HG03469 (cell line): ENCODE measurements around the gene PCK1.

Source experiments
- ATAC-seq: cut with Tn5 transposase; IDR thresholded peaks from one replicate; pipeline ENCODE4 v1.9.1; 2021; ENCODE audit warnings: mild to moderate bottlenecking, moderate library complexity, moderate number of reproducible peaks; ENCODE audit not compliant: unreplicated experiment

Gene PCK1

GRCh38 chr20:57536120-57536708 lies 24.7 kb upstream of the PCK1 start:
- ATAC-seq: no peak

GRCh38 chr20:57536771-57537724 lies 23.9 kb upstream of the PCK1 start:
- ATAC-seq: no peak

GRCh38 chr20:57537822-57538221 lies 23.1 kb upstream of the PCK1 start:
- no peak for ATAC-seq

DNA sequence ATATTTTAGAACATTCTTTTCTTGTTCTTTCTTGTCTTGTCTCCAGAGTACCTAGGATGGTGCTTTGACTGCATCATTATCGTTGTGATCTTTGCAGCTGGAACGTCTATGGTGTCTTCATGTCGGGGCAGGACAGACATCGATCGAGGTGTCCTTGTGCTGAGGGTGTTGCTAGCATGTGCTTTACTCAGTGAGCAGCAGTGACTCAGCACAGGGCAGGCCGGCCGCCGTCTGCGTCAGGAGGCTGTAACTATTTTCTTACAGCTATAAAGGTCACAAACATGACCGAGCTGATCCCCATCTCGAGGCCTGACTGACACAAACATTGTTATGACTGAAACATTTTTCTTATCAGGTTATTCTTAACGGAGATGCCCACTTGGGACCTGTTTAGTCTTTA lies 21.0 kb upstream of the PCK1 start:
- ATAC-seq: no peak

DNA sequence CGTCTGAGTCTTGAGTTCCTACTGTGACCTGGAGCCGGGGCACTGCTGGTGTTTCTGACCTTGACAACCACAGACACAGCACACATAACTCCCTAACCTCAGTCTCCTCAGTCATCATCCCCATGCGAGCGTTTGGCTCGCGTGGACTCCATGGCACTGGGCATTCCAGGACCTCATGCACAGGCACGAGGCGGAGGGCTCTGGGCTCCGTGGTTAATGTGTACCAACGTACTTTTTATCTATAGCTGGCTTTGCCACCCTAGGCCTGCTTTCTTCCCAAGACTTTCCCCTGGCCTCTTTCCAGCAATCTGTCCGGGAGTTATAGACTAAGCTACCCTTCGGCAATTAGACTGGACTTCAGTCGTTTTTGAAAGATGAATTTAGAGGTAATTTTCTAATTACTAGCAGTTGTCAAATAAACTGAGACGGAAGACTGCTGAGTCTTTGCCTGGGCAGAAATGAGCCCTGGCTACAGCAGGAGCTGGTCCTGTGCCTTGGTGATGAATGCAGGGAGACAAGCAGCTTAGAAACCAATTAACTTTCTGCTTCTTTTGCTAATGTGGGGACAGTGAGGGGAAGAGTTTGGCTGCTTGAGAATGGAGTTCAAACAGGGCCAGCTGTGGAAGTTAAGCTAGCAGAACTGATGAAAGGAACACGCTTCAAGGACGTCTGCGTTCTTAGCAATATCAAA lies 19.9 kb upstream of the PCK1 start:
- ATAC-seq: no peak

DNA sequence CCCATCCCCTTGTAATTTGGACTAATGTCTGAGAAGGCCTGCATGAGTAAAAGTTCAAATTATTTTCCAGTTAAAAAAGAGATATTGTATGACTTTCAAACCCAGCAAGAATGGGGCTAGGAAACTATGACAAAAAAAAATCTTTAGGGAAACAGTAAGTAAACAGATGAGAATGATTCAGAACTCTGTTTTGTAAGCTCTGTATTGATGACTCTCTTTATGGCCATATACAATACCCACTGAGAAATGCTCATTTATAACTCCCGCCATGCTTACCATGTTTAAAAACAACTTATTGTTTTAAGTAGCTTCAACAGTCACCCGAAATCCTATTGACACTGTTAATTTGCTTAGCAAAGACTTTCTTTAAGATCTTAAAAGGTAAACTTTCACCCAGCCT lies 17.2 kb upstream of the PCK1 start:
- ATAC-seq: no peak

DNA sequence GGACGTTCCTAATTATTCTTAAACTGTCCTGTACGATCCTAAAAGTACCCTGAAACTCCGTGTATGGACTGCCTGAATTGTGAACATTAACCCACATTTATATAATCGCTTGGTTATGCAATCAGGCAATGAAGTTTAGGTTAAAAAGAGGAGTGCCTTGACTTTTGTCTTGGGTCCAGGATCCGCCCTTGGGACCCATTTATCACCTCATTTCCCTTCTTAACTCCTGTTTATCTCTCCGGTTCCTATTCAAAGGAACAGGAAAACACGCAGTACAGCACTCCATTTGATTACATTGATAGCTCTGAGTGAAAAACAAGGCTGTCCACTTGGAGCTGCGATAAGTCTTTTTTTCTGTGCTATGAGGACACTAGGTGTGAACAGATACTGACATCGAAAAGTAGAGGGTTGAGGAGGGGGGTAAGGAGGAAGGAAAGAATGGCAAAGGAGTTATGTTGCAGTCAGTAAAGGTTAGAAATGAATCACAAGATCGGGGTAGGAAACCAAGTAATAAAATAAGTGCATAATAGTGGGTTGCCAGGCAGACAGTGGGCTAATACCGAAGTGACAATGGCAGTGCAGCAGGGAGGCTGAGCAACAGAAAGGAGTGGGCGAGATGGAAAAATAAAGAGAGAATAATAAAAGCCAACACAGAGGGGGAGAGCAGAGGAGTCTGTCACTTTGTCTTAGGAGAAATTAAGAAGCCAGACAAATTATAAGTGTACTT lies 15.9 kb upstream of the PCK1 start:
- no peak for ATAC-seq

GRCh38 chr20:57545927-57546662 lies 14.8 kb upstream of the PCK1 start:
- no peak for ATAC-seq

- ATAC-seq: no peak
Observed at GRCh38 chr20:57546956-57547649, 13.8 kb upstream of the PCK1 start.

DNA sequence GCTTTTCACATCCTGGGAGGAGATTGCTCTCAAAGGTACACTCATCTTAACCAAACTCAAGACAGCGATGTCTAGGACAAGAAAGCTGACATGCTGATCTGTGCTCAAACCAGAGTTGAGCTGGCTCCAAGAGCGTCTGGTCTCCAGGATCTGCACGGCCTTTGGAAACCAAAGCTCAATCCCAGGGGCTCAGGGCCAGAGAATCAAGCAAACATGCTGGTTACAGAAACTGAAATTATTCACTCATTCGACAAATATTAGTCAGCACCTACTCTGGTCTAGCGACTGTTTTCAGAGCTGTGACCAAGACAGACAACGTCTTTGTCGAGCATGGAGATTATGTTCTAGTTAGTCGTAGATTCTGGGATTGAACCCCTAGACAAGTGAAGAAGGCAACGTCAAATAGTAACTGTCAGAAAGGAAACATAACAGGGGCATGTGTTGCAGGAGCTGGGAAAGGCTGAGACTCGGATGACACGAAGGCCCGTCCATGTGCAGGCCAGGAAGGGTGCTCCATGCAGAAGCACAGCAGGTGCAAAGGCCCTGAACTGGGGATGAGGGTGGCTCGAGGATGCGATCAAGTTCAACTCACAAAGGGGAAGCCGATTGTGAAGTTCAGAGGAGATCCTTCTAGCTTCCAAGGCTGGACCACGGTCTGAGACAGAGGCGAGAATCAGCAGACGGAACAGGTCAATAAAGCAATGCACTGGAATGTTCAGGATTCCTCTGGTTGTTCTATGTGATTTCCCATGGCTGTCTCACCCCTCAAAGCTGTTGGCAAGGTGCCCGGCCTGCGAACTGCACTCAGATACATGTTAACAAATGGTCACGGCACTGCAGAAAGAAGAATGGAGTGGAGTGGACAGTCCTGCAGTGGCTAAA lies 12.5 kb upstream of the PCK1 start:
- ATAC-seq: no peak

DNA sequence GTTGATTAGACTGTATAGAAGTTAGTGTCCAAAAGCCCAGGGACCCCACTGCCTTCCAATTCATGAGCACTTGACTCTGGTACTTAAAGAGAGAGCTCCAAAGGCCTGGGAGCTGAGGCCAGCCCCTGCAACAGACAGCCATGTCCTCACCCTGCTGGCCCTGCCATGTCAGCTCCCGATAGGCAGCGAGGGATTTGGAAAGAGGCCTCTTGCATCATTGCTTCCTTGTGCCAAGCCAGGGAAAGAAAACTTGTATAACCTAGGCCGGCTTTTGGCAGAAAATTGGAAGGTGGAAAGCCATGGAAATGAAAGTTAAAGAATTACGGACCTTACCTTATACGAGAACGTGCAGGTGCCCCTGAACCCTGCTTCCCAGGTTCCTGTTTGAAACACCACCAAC lies 8.4 kb upstream of the PCK1 start:
- no peak for ATAC-seq

DNA sequence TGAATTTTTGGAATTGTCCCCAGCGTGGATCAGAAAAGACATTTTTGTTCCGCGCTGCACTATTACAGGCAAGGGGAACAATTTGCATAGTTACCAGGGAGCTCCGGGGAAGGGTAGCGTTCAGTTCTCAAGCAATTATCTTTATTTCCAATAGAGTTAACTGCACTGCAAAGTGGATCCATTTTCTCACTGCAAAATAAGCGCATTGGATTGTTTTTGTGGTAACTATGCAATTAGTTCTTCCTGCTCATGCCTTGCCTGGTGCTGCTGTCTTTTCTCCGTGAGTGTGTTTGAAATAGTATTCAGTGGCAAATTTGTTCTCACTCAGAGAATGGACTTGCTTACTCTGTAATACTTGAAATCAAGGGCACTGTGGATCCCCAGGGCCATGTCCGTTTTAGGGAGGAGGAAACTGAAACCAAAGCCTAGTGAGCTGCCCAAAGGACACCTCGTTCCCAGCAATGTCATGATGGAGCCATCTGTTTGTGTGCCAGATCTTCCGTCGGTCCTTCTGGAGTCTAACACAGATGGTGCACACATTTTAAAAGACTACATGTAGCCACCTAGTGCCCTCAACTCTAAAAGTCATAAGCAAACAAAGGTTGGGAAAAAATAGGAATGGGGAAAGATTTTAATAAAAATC lies 7.4 kb upstream of the PCK1 start:
- ATAC-seq: no peak

DNA sequence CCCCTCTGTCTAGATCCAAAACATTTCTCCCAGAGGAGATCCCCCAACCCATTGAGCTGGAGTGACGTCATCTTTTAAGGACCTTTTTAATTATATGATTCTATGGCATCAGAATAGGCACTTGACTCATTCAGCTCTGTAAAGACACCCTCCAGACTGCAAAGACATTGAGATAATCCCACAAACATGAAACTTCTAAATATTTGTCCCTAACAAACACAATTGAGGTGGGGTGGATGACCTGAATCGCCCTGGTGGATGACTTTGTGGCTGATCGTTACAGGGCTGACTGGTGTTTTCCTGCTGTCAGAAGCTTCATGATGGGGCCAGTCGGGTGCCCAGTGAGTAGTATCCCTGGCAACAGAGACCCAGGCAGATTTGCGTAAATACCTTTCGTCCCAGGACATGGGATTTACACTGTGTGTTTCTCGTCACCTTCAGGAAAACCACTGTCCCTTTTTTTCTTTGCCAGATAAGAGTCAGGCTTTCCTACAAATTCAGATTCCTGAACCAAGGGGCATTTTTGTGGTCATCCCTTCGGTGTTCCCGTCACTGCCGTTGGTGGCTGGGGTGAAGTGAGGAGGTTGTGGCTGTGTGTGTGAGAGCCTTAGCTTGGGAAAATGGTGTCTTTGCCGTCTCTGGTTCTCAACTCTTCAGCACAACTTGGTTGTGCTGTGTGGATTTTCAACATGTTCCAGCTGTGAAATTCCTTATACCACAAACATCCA lies 5.3 kb upstream of the PCK1 start:
- ATAC-seq: no peak

DNA sequence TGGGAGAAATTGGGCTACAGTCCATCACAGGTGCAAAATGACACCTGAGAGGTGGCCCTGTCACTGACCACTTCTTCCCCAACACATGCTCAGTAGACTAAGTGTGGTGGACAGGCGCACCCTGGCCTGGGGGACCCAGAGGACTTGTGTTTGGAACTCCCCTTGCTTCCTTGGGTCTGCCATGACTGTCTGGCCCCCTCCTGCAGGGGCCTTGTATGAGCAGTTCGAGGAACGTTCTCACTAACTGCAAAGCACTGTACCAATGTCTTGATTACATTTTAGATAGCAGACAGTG lies 4.0 kb upstream of the PCK1 start:
- no peak for ATAC-seq

DNA sequence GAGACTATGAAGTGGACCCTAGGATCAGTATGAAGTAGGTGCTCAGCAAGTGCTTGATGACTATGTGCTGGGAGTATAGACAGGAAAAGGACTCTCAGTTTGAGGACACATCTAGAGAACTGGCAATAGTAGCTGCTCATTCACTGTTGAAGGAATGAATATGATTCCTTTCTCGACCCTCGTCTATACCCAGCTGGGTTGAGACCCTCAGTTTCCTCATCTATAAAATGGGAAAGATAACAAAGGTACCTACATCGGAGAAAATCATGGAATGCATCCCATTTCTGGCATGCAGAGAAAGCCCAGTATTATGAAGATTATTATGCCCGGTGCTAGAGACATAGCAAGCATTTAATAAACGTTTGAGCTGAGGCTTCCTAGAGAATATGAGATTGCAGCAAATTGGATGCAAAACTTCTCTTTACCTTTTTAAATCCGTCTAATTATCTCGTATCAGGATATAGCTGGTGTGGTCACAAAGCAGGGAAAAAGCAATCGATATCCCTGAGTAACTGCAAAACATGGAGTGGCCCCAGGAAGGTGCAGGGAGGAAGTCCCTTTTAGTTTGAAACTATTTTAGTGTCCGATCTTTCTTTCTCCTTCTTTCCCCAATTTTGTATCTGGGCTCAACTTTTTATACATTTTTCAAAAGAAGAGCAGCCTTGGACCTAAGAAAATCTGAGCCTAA lies 2.8 kb upstream of the PCK1 start:
- no peak for ATAC-seq

DNA sequence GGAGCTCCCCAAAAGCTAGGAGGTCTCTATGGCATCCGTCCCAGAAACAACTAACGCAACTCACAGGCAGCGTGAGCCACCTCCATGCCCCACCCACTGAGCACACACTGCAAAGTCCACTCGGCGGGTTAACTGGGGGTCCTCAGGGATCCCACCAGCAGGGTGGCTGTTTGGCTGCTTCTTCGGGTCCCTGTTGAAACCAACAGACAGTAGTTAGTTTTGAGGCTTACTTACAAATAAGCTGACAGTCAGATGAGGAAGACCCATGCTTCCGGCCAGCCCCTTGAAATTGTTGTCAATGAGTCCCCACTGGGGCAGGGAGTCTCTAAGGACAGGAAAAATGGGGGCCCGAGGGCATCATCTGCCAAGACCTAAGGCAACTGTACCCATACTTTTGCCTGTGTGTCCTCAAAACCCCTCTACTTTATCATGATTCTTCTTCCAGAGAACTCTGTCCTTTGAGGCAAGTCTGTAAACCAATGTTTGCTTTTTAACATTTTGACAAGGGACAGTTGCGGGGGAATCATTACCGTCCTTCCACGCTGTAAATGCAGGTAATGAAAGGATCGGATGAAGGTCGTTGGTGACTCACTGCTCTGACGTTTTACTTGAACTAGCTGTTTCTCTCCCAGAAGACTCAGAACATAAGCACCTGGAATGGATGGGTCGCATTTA lies 2.2 kb upstream of the PCK1 start:
- no peak for ATAC-seq

DNA sequence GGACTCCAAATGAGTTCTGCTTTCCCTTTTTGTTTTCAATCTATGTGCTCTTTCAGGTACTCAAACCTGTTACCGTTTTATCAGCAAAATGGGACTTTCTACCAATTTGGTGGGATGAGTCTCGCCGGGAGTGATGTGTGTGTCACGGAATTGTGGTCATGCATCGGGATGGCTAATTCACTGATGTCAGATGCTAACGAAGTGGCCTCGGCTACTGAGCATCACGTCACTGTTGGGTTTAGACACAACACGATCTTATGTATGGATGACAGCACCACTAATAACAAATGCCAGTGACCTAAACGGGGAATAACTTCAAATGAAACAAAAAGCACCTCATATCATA lies 1.6 kb upstream of the PCK1 start:
- ATAC-seq: no peak
